H9 (cell line): ENCODE results near the gene SMURF1. TPM values are rescaled to one million over a fixed set of nuclear protein-coding genes. Genes with fewer than 3 reads are reported as not detected.

ENCODE experiments used
- DNase-seq: peaks from one replicate; pipeline ENCODE4 v3.0.0-alpha.2; 2017
- H2AFZ ChIP-seq: one replicate; pipeline ENCODE4 v1.6.1; 2013; ENCODE audit warnings: mild to moderate bottlenecking, low read length, control low read depth, moderate library complexity
- H2AK5ac ChIP-seq: 2 replicates; pipeline ENCODE4 v1.6.1; 2013; ENCODE audit warnings: low read length, control low read depth, mixed read lengths; ENCODE audit not compliant: insufficient read length
- H2BK120ac ChIP-seq: one replicate; pipeline ENCODE4 v1.6.1; 2013; ENCODE audit warnings: low read depth, mild to moderate bottlenecking, low read length, control low read depth, inconsistent platforms; ENCODE audit not compliant: poor library complexity, severe bottlenecking
- H2BK12ac ChIP-seq: 2 replicates; pipeline ENCODE4 v1.6.1; 2013; ENCODE audit warnings: low read length, control low read depth, mixed read lengths, low read depth; ENCODE audit not compliant: insufficient read length
- H2BK15ac ChIP-seq: 2 replicates; pipeline ENCODE4 v1.6.1; 2013; ENCODE audit warnings: low read depth, low read length, control low read depth
- H2BK20ac ChIP-seq: one replicate; pipeline ENCODE4 v1.6.1; 2013; ENCODE audit warnings: low read depth, mild to moderate bottlenecking, low read length, control low read depth, inconsistent platforms; ENCODE audit not compliant: poor library complexity, severe bottlenecking
- H2BK5ac ChIP-seq: 2 replicates; pipeline ENCODE4 v1.6.1; 2013; ENCODE audit warnings: low read length, control low read depth, mixed read lengths; ENCODE audit not compliant: insufficient read length
- H3K14ac ChIP-seq: 2 replicates; pipeline ENCODE4 v1.6.1; 2013; ENCODE audit warnings: low read length, control low read depth; ENCODE audit not compliant: insufficient read depth
- H3K18ac ChIP-seq: 2 replicates; pipeline ENCODE4 v1.6.1; 2013; ENCODE audit warnings: low read depth, mild to moderate bottlenecking, mixed read lengths, low read length, control low read depth; ENCODE audit not compliant: insufficient read length
- H3K23ac ChIP-seq: 2 replicates; pipeline ENCODE4 v1.6.1; 2013; ENCODE audit warnings: low read length, control low read depth, mixed read lengths, low read depth; ENCODE audit not compliant: insufficient read length
- H3K23me2 ChIP-seq: 2 replicates; pipeline ENCODE4 v1.6.1; 2013; ENCODE audit warnings: low read depth, mild to moderate bottlenecking, mixed read lengths, low read length, control low read depth; ENCODE audit not compliant: insufficient read length, poor library complexity, severe bottlenecking
- H3K27ac ChIP-seq: 2 replicates; pipeline ENCODE4 v1.5.1; 2013; ENCODE audit warnings: low read length, control low read depth, mixed read lengths, low read depth; ENCODE audit not compliant: insufficient read length
- H3K27me3 ChIP-seq: 2 replicates; pipeline ENCODE4 v1.6.1; 2013; ENCODE audit warnings: low read length, control low read depth, inconsistent platforms; ENCODE audit not compliant: insufficient read depth
- H3K4ac ChIP-seq: 2 replicates; pipeline ENCODE4 v1.6.1; 2013; ENCODE audit warnings: low read depth, mild to moderate bottlenecking, control low read depth, inconsistent platforms, low read length, moderate library complexity
- H3K4me1 ChIP-seq: 2 replicates; pipeline ENCODE4 v1.6.1; 2013; ENCODE audit warnings: low read length, control low read depth, inconsistent platforms; ENCODE audit not compliant: insufficient read depth
- H3K4me2 ChIP-seq: 2 replicates; pipeline ENCODE4 v1.6.1; 2013; ENCODE audit warnings: low read length, control low read depth, mixed read lengths; ENCODE audit not compliant: insufficient read length, insufficient read depth
- H3K56ac ChIP-seq: 2 replicates; pipeline ENCODE4 v1.6.1; 2013; ENCODE audit warnings: low read depth, mild to moderate bottlenecking, mixed read lengths, low read length, control low read depth; ENCODE audit not compliant: insufficient read length
- H3K79me1 ChIP-seq: 2 replicates; pipeline ENCODE4 v1.6.1; 2013; ENCODE audit warnings: low read depth, mild to moderate bottlenecking, moderate library complexity, low read length, control low read depth, inconsistent platforms; ENCODE audit not compliant: insufficient read depth, poor library complexity, severe bottlenecking
- H3K79me2 ChIP-seq: 2 replicates; pipeline ENCODE4 v1.6.1; 2013; ENCODE audit warnings: low read length, control low read depth, inconsistent platforms; ENCODE audit not compliant: insufficient read depth
- H3K9ac ChIP-seq: 2 replicates; pipeline ENCODE4 v1.6.1; 2013; ENCODE audit warnings: low read length, control low read depth, mixed read lengths; ENCODE audit not compliant: insufficient read length; ENCODE audit errors: extremely low read depth
- H3K9me3 ChIP-seq: one replicate; pipeline ENCODE4 v1.6.1; 2013; ENCODE audit warnings: low read depth, low read length, inconsistent platforms; ENCODE audit not compliant: control insufficient read depth
- H3T11ph ChIP-seq: one replicate; pipeline ENCODE4 v1.6.1; 2013; ENCODE audit warnings: mild to moderate bottlenecking, low read length, control low read depth, inconsistent platforms
- H4K20me1 ChIP-seq: one replicate; pipeline ENCODE4 v1.6.1; 2013; ENCODE audit not compliant: control insufficient read depth, insufficient read length, insufficient read depth
- H4K5ac ChIP-seq: 2 replicates; pipeline ENCODE4 v1.6.1; 2013; ENCODE audit warnings: low read depth, mild to moderate bottlenecking, mixed read lengths, low read length, control low read depth; ENCODE audit not compliant: insufficient read length
- H4K8ac ChIP-seq: replicated peaks from 2 replicates; pipeline ENCODE4 v1.6.1; 2013; ENCODE audit warnings: low read length, control low read depth, mixed read lengths, low read depth; ENCODE audit not compliant: insufficient read length
- H4K91ac ChIP-seq: 2 replicates; pipeline ENCODE4 v1.6.1; 2013; ENCODE audit warnings: low read depth, mild to moderate bottlenecking, moderate library complexity, mixed read lengths, low read length, control low read depth; ENCODE audit not compliant: insufficient read length
- H3K27ac Mint-ChIP-seq, 3 experiments: 2 replicates in 2 of 3; 3 replicates in 1 of 3; pipeline ENCODE4 v1.8.0; 2020 to 2021; ENCODE audit warnings: mixed read lengths in 3 of 3, mild to moderate bottlenecking in 1 of 3, moderate library complexity in 1 of 3
- H3K27me3 Mint-ChIP-seq: 2 replicates; pipeline ENCODE4 v1.8.0; 2021; ENCODE audit warnings: low read depth, mild to moderate bottlenecking, moderate library complexity, mixed read lengths
- H3K36me3 Mint-ChIP-seq, 3 experiments: 2 replicates in 2 of 3; 3 replicates in 1 of 3; pipeline ENCODE4 v1.8.0; 2020 to 2021; ENCODE audit warnings: low read depth in 3 of 3, mixed read lengths in 3 of 3; ENCODE audit not compliant: insufficient read depth in 1 of 3
- H3K4me1 Mint-ChIP-seq, 2 experiments: 2 replicates each; pipeline ENCODE4 v1.8.0; 2020; ENCODE audit warnings: mixed read lengths in 2 of 2
- H3K4me3 Mint-ChIP-seq, 2 experiments: 2 replicates in 1 of 2; 3 replicates in 1 of 2; pipeline ENCODE4 v1.8.0; 2020 to 2021; ENCODE audit warnings: mild to moderate bottlenecking in 2 of 2, mixed read lengths in 2 of 2, moderate library complexity in 1 of 2
- H3K9me3 Mint-ChIP-seq, 2 experiments: 2 replicates in 1 of 2; 3 replicates in 1 of 2; pipeline ENCODE4 v1.8.0; 2020; ENCODE audit warnings: mild to moderate bottlenecking in 2 of 2, mixed read lengths in 2 of 2, moderate library complexity in 1 of 2
- WGBS: extraction: QIAGEN DNeasy Blood & Tissue Kit; methylation state at CpG from one replicate; pipeline ENCODE4 v1.1.7; 2013; ENCODE audit warnings: missing lambda C conversion rate, low lambda C conversion rate, mixed read lengths; ENCODE audit not compliant: insufficient read length; ENCODE audit errors: extremely low coverage; 5-methylcytosine and 5-hydroxymethylcytosine counted together
- total RNA-seq: library from RNA; stranded (reverse); gene quantifications from 2 replicates; pipeline ENCODE4 v1.2.1, GENCODE V29; 2021
- TF ChIP-seq, protein P1 (sequence below): fragments of 200-600 bp; sonication (generic); conservative IDR thresholded peaks from 3 replicates; pipeline ENCODE4 v1.8.0; 2021; ENCODE audit warnings: antibody characterized with exemption, mild to moderate bottlenecking

SMURF1 gene
- total RNA-seq, 1 experiment from 2014 or later, result 29.4 TPM

GRCh38 chr7:99121496-99122021, 22.3 kb downstream of the SMURF1 start:
- Mint-ChIP-seq H3K4me1 (peaks cover 9 to 17% of the 10 kb centered on the region in 2 experiments), H3K36me3 (peaks cover 10 to 22% (median 15%) of the 10 kb centered on the region in 3 experiments), H3K27ac (no peak overlapping the region; a peak in 1 of 7 replicates), H3K4me3 (no peak overlapping the region), H3K9me3 (peaks cover 0 to 7% of the 10 kb centered on the region in 2 experiments; a peak in 4 of 5 replicates), H3K27me3 (no peaks in the 10 kb centered on the region)
- Histone ChIP-seq H4K5ac (no peak overlapping the region), H4K91ac (no peak overlapping the region), H3K4me1 (peaks cover 8% of the 10 kb centered on the region; the same call in 1 of the 2 replicates), H2BK12ac (no peak overlapping the region), H3K27ac (no peak overlapping the region), H3K18ac (no peak overlapping the region), H3K4me2 (no peak overlapping the region), H2AFZ (no peak overlapping the region), H2BK20ac (no peak overlapping the region), H3K79me2 (peaks cover 6% of the 10 kb centered on the region; the same call in 1 of the 2 replicates), H2BK120ac (no peak overlapping the region), H3K14ac (no peak overlapping the region; the same call in 1 of the 2 replicates), H3K56ac (no peak overlapping the region), H3K4ac (no peak overlapping the region), H3K9me3 (no peaks in the 10 kb centered on the region), H2BK15ac (no peak overlapping the region), H3K23ac (no peak overlapping the region), H3K27me3 (no peaks in the 10 kb centered on the region), H2BK5ac (no peak overlapping the region), H3T11ph (no peak overlapping the region), H4K20me1 (no peaks in the 10 kb centered on the region), H2AK5ac (no peak overlapping the region), H3K9ac (no peak overlapping the region), H4K8ac (no peak overlapping the region), H3K23me2 (no peaks in the 10 kb centered on the region), H3K79me1 (no peaks in the 10 kb centered on the region)
- TF ChIP-seq, protein P1, sequence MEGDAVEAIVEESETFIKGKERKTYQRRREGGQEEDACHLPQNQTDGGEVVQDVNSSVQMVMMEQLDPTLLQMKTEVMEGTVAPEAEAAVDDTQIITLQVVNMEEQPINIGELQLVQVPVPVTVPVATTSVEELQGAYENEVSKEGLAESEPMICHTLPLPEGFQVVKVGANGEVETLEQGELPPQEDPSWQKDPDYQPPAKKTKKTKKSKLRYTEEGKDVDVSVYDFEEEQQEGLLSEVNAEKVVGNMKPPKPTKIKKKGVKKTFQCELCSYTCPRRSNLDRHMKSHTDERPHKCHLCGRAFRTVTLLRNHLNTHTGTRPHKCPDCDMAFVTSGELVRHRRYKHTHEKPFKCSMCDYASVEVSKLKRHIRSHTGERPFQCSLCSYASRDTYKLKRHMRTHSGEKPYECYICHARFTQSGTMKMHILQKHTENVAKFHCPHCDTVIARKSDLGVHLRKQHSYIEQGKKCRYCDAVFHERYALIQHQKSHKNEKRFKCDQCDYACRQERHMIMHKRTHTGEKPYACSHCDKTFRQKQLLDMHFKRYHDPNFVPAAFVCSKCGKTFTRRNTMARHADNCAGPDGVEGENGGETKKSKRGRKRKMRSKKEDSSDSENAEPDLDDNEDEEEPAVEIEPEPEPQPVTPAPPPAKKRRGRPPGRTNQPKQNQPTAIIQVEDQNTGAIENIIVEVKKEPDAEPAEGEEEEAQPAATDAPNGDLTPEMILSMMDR, result no peak
- DNase-seq, result no peak
- no CpG with 5 or more reads among the region's 13 CpGs for WGBS
